GM19452 (cell line): ENCODE data around the gene HSPA6.
"Not testable (repeated sequence)": the region's sequence is repeated elsewhere in the genome, so short reads cannot be mapped to it uniquely, and the experiment has no call there.

Experiments used
- ATAC-seq: cut with Tn5 transposase; IDR thresholded peaks from one replicate; pipeline ENCODE4 v1.9.1; 2021; ENCODE audit not compliant: unreplicated experiment

HSPA6 gene

GRCh38 chr1:161523817-161524741, at the start of gene HSPA6:
Gene HSPA6, plus strand, starts transcription at chr1:161524540. Its CDS starts 119 bp downstream, at chr1:161524659.
- peak; percentile 53 for ATAC-seq

GRCh38 chr1:161477711-161478110, 46.6 kb upstream of the HSPA6 start:
- ATAC-seq = not testable (repeated sequence)

- no peak for ATAC-seq
Measured at GRCh38 chr1:161478985-161479384, 45.4 kb upstream of the HSPA6 start.

- no peak for ATAC-seq
Measured at GRCh38 chr1:161480381-161481035, 43.8 kb upstream of the HSPA6 start.

GRCh38 chr1:161481624-161482392, 42.5 kb upstream of the HSPA6 start:
- no peak for ATAC-seq

GRCh38 chr1:161482610-161483009, 41.7 kb upstream of the HSPA6 start:
- no peak for ATAC-seq

- ATAC-seq = no peak
Measured at GRCh38 chr1:161483361-161483760, 41.0 kb upstream of the HSPA6 start.

- ATAC-seq = no peak
Measured at GRCh38 chr1:161484613-161485012, 39.7 kb upstream of the HSPA6 start.

GRCh38 chr1:161486806-161487741, 37.3 kb upstream of the HSPA6 start:
- ATAC-seq = no peak

GRCh38 chr1:161491472-161491871, 32.9 kb upstream of the HSPA6 start:
- no peak for ATAC-seq

GRCh38 chr1:161492827-161493226, 31.5 kb upstream of the HSPA6 start:
- ATAC-seq = no peak

GRCh38 chr1:161494091-161494735, 30.1 kb upstream of the HSPA6 start:
- no peak for ATAC-seq

- no peak for ATAC-seq
Measured at GRCh38 chr1:161495490-161495889, 28.9 kb upstream of the HSPA6 start.

- ATAC-seq = no peak
Measured at GRCh38 chr1:161497961-161498360, 26.4 kb upstream of the HSPA6 start.

GRCh38 chr1:161498646-161499045, 25.7 kb upstream of the HSPA6 start:
- ATAC-seq = no peak

- no peak for ATAC-seq
Measured at GRCh38 chr1:161499099-161500039, 25.0 kb upstream of the HSPA6 start.

GRCh38 chr1:161501234-161501633, 23.1 kb upstream of the HSPA6 start:
- ATAC-seq = no peak

GRCh38 chr1:161502181-161502580, 22.2 kb upstream of the HSPA6 start:
- no peak for ATAC-seq
